Stimulated activated CD8-positive, alpha-beta memory T cell treated with anti-CD3 and anti-CD28 coated beads, Interleukin-4, amount 100 ng/mL, for 24 hours (primary cell): Measurements from ENCODE around the gene COPS7B.
A peak's percentile ranks its signal among the peaks of the same experiment; 100 is the strongest.
"Not testable (repeated sequence)": the region's sequence is repeated elsewhere in the genome, so short reads cannot be mapped to it uniquely, and the experiment has no call there.

Source experiments
- DNase-seq: peaks from one replicate; pipeline ENCODE4 v3.0.0-alpha.2; 2020; ENCODE audit warnings: low read depth

The COPS7B gene

GRCh38 chr2:231786177-231786916 lies at the start of gene COPS7B:
Gene COPS7B (plus strand): TSS chr2:231786445. CDS start chr2:231788571, 2,126 bp downstream.
- DNase-seq = peak; percentile 77

- DNase-seq = no peak
Observed at GRCh38 chr2:231737761-231738160, 48.5 kb upstream of the COPS7B start.

GRCh38 chr2:231743376-231744116 lies 42.7 kb upstream of the COPS7B start:
- DNase-seq = no peak

DNA sequence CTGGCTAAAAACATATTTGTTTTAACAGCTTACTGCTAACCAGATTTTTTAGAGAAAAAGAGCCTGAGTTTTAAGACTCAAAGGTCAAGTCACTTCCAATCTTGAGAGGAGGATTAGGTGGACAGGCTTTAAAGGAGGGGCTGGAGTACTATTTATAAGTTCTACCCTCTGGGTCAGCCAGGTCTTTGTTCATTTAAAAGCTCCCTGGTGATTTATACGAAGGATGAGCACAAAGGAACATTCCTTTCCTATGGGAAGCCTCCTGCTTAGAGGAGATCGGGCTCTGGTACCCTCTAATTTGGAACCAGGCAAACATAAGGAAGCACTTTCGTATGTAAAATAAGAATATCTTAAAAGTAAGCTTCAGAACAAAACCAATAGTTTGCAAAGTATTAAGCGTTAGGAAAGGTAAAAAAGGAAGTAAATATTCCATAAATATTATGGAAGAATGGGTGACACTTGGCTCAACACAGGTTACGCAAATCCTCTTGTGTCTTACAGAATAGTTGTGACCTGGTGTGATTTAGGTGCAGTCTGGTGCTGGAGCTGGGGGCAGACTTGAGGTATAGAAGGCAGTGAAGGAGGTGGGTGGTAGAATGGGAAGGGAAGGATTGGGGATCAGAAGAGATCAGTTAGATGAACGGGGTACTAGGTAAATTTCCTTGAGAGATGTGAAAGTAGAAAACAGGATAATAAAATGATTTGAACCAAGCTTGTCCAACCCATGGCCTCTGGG lies 40.8 kb upstream of the COPS7B start:
- no peak for DNase-seq

DNA sequence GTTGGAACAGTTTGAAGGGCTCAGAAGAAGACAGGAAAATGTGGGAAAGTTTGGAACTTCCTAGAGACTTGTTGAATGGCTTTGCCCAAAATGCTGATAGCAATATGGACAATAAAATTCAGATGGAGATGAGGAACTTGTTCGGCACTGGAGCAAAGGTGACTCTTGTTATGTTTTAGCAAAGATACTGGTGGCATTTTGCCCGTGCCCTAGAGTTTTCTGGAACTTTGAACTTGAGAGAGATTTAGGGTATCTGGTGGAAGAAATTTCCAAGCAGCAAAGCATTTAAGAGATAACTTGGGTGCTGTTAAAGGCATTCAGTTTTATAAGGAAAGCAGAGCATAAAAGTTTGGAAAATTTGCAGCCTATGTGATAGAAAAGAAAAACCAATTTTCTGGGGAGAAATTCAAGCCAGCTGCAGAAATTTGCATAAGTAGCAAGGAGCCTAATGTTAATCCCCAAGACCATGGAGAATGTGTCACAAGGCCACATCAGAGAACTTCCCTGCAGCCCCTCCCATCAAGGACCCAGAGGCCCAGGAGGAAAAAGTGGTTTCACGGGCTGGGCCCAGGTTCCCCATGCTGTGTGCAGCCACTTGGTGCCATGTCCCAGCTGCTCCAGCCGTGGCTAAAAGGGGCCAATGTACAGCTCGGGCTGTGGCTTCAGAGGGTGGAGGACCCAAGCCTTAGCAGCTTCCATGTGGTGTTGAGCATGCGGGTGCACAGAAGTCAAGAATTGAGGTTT lies 37.9 kb upstream of the COPS7B start:
- not testable (repeated sequence) for DNase-seq

DNA sequence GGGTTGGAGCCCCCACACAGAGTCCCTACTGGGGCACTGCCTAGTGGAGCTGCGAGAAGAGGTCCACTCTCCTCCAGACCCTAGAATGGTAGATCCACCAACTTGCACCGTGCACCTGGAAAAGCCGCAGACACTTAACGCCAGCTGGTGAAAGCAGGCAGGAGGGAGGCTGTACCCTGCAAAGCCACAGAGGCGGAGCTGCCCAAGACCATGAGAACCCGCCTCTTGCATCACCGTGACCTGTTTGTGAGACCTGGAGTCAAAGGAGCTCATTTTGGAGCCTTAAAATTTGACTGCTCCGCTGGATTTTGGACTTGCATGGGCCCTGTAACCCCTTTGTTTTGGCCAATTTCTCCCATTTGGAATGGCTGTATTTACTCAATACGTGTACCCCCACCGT lies 37.2 kb upstream of the COPS7B start:
- not testable (repeated sequence) for DNase-seq

DNA sequence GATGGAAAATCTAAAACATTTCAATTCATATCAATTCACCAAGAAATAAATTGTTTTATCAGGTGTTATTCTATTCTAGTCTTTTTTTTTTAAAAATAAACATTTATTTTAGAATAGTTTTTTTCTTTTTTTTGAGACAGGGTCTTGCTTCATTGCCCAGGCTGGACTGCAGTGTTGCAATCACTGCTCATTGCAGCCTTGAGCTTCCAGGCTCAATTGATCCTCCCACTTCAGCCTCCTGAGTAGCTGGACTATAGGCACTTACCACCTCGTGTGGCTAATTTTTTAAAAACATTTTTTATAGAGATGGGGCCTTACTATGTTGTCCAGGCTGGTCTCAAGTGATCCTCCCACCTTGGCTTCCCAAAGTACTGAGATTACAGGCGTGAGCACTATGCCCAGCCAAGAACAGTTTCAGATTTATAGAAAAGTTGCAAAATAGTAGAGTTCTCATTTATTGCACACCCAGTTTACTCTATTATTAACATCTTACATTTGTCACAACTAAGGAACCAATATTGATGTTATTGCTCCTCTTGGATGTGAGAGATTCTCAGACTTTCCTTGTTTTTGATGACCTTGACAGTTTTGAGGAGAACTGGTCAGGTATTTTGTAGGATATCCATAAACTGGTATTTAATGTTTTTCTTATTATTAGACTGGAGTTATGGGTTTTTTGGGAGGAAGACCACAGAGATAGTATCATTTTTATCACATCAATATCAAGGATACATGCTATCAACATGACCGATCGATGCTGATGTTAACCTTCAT lies 35.0 kb upstream of the COPS7B start:
- no peak for DNase-seq

DNA sequence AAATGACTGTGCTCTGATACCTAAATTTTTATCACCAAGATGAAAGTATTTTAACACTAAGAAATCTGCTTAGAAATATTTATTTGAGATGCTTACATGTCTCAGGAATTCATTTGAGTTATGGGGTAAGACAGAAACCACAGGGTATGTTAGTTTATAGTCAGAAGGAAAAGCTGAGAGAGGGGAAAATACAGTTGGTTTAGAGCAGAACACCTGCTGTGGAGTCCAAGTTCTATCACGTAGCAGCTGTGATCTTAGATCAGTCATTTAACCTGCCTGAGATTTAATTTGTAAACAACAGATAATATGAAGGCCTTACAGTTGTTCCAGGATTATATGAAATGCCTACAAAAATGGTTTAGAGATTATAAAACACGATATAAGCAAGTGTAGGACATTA lies 34.2 kb upstream of the COPS7B start:
- no peak for DNase-seq

DNA sequence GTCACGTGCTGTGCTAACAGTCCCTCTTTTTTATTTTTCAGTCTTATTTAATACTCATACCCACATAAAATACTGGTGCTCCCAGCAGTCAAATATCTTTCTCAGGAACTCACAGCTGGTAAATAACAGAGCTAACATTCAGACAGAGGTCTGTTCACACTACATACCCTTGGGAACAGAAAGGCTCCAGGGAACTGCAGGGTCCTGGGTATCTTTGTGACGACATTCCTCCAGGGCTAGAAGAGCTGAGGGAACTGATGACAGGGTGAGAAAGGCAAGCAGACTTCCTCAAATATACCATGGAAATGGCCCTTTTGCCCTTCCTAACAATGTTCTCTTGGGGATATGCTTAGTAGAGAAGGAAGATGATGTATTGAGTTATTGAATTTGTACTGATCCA lies 24.5 kb upstream of the COPS7B start:
- DNase-seq = no peak

GRCh38 chr2:231764124-231764523 lies 22.1 kb upstream of the COPS7B start:
- no peak for DNase-seq

GRCh38 chr2:231764760-231765159 lies 21.5 kb upstream of the COPS7B start:
- DNase-seq = no peak

GRCh38 chr2:231765496-231765929 lies 20.7 kb upstream of the COPS7B start:
- no peak for DNase-seq

GRCh38 chr2:231769170-231770136 lies 16.8 kb upstream of the COPS7B start:
- DNase-seq = no peak

DNA sequence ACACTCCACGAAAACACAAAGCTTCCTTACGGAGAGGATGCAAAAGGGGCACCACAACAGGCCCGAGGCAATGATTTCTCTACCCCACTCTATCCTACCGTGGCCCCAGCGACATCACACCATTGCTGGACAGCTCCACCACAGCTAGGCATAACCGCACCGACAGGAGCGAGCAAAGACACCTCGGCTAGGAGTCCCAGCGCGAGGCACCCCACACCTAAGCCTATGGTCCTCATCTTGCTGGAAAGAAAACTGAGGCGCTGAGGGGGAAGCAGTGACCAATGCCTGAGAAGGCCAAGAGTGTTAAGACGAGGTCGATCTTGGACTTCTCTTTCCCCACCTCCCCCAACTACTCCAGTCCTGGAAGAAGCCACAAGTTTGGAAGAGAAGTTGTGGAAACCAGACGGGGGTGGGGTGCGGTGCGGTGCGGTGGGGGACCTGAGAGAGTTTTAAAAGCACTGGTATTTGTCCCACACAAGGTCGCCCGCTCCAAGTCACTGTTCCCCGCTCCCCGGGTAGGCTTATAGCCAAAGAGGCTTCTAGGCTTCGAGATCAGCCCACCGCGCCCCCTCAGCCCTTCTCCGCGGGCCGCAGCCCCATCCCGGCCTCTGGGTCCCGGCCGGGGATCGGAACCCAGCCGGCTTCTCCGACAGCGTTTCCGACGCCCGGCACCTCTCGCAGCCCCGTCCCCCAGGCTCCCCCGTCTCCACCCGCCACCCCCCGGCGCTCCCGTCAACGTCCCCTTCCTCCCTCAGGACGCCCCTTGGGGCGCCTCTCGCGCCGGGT lies 5.9 kb upstream of the COPS7B start:
- no peak for DNase-seq

DNA sequence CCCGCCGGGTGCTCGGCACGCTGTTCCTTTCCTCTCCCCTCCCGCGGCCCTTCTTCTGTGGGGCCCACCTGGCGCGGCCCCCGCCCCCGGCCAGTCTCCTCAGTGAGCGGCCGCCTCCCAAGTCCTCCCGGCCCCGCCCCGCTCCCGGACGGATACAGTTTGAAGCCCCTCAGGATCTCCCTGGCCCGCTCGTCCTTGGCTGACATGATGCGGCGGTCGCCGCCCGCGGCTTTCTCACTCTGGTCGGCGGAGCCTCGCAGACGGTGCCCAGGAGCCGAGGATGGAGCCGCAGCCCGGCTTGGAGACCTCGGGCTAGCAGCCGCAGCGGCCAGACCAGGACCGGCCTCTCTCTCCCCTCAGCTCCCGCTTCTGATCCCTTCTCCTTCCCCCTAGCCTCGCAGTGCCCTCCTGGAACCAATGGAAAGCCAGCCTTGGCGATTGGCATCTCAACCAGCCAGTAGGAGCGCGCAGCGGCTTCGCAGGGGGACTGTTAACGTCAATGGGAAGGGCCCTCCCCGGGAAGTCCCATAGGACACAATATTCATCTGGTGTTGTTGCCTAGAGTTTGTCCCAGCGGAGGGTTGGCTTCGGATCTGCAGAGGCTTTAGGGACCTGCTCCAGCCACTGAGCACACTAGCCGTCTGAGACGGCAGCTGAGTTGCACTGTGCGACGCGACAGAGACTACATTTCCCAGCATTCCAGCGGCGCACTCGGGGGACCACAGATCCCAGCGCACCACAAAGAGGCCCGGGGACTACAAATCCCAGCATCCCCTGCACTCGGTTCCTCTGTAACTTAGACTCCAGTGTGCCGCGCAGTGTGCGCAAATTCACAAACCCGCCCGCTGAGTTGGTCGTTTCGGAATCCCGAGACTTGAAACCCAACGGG lies 5.1 kb upstream of the COPS7B start, which contains the start of gene PDE6D:
Gene PDE6D (minus strand): TSS at position 374 of the 889 bp plus-strand sequence. CDS start 168 bp downstream, at position 206.
- DNase-seq = peak; percentile 95

- DNase-seq = no peak
Observed at GRCh38 chr2:231781798-231782726, 4.2 kb upstream of the COPS7B start.

DNA sequence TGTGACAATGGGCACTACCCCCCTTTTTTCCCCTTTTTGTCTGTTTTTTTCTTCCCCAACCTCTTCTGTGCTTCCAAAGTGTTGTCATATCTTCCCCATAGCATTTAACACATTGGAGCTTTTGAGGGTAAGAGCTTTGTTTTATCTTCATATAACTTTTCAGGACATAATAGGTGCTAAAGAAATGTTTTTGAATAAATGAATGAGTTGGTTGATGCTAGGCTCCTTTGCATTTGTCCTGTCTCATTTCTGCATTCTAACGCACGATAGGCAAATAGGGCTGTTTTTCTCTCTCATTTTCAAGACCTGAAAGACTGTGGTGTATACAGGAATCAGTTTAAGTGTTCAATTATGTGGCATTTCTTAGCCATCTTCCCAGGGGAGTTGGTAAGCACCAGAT lies 832 bp upstream of the COPS7B start:
- DNase-seq = no peak
